ENCODE measurements around the gene FMN1.
A peak's percentile ranks its signal among the peaks of the same experiment; 100 is the strongest.

The FMN1 gene

DNA sequence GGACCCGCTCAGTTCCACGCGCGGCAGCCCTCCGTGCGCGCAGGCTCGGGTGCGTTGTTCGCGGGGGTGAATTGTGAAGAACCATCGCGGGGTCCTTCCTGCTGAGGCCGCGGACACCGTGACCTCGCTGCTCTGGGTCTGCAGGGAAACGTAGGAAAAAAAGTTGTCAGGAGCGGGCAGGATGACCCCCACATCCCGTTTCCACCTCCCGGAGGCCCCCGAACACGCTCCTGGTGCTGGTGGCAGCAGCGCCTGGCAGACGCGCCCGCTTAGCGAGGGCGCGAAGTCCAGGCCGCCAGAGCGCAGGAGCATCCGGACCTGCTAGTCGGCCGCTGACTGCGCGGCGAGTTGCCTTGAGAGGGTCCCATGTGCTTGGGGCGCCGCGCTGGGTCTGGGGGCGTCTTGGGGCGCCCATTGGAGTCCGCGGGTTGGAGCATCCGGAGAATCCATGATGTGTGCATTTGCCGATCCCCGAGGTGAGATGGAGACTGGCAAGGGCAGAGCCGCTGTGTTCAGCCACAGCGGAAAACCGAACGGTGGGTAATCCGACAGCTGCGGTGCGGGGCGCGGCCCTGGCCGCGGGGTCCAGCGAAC, 476.2 kb downstream of the FMN1 start:
- no peak overlapping the region for H3K27ac ChIP-seq (ENCODE audit: insufficient read depth in 1 of 2, low read depth in 1 of 2, low read length in 2 of 2, poor library complexity in 1 of 2, severe bottlenecking in 2 of 2)
- no peaks in the 10 kb centered on the region for H3K36me3 ChIP-seq (ENCODE audit: control insufficient read depth in 4 of 4, insufficient read depth in 4 of 4, low read length in 3 of 4)
- peaks cover 5 to 32% (median 27%) of the 10 kb centered on the region in 4 experiments for H3K4me1 ChIP-seq (ENCODE audit: control extremely low read depth in 1 of 4, control insufficient read depth in 4 of 4, insufficient read depth in 4 of 4, low read length in 3 of 4)
- peak overlapping the region in 6 of 7 experiments; percentile 30 to 68 (median 48) for H3K4me3 ChIP-seq (ENCODE audit: control insufficient read depth in 1 of 7, extremely low read depth in 1 of 7, insufficient read depth in 4 of 7, low read depth in 2 of 7, low read length in 6 of 7)
- peak in 2 of 3 donors; percentile 27 to 55 for DNase-seq
- CTCF ChIA-PET = interaction anchor here (0.5 kb wide), 1 partner anchor 1350 kb away, joined by 3 read pairs; no protein-coding TSS in a partner anchor
- POLR2A ChIA-PET = no interaction called here
- 2% methylated on average over 55 of the region's 60 CpGs for WGBS (ENCODE audit: insufficient coverage)
- peaks cover 27 to 83% (median 50%) of the 10 kb centered on the region in 5 experiments for H3K27me3 ChIP-seq (replicated peaks in 2 of 5; ENCODE audit: control insufficient read depth in 4 of 5, insufficient read depth in 5 of 5, low read length in 4 of 5)
- H3K9me3 ChIP-seq (ENCODE audit: control extremely low read depth in 1 of 5, control insufficient read depth in 4 of 5, insufficient read depth in 2 of 5, low read depth in 1 of 5, low read length in 4 of 5) = no peaks in the 10 kb centered on the region

- no peaks in the 10 kb centered on the region for H3K36me3 ChIP-seq (ENCODE audit: control insufficient read depth in 4 of 4, insufficient read depth in 4 of 4, low read length in 3 of 4)
- ChIA-PET CTCF (no interaction called here), POLR2A (no interaction called here)
- WGBS (ENCODE audit: insufficient coverage) = 2% methylated on average over 68 of the region's 99 CpGs
- no peaks in the 10 kb centered on the region for H3K9me3 ChIP-seq (ENCODE audit: control extremely low read depth in 1 of 5, control insufficient read depth in 4 of 5, insufficient read depth in 2 of 5, low read depth in 1 of 5, low read length in 4 of 5)
- DNase-seq = peak in 1 of 3 donors; percentile 28
- H3K4me3 ChIP-seq (ENCODE audit: control insufficient read depth in 1 of 7, extremely low read depth in 1 of 7, insufficient read depth in 4 of 7, low read depth in 2 of 7, low read length in 6 of 7) = peak within 1 kb of the TSS in 6 of 7 experiments; percentile 30 to 68 (median 54)
- peaks cover 27 to 88% (median 50%) of the 10 kb centered on the region in 5 experiments for H3K27me3 ChIP-seq (replicated peaks in 2 of 5; ENCODE audit: control insufficient read depth in 4 of 5, insufficient read depth in 5 of 5, low read length in 4 of 5)
- no peak within 1 kb of the TSS for H3K27ac ChIP-seq (ENCODE audit: insufficient read depth in 1 of 2, low read depth in 1 of 2, low read length in 2 of 2, poor library complexity in 1 of 2, severe bottlenecking in 2 of 2)
- peaks cover 5 to 32% (median 27%) of the 10 kb centered on the region in 4 experiments for H3K4me1 ChIP-seq (ENCODE audit: control extremely low read depth in 1 of 4, control insufficient read depth in 4 of 4, insufficient read depth in 4 of 4, low read length in 3 of 4)
Observed at GRCh38 chr15:32717426-32718226, 476.9 kb downstream of the FMN1 start, which contains the start of gene GREM1. GREM1 (plus strand) TSS chr15:32718004; CDS start chr15:32730691, 12,687 bp downstream.

DNA sequence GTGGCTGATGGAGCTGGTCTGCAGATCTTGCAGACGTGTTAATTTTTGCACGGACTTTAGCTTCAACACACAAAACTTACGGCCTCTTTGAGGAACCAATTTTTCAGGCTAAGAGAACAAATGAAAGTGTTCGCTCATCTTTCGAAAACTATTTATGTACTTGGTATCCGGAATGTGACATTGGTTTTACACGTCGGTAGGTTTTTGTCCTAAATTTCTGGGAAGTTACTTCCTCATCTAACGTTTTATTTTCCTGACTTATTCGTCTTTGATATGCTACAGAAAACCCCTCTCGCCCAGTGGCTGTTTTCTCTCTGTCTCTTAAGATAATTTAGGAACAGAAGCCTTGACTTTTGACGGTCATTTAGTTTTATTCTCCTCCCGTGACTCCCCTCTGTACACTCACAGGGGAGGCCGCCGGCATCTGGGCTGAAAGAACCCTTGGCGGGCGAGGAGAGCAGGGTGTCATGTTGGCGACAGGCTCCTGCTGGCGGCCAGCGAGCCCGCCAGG, 477.5 kb downstream of the FMN1 start:
- H3K4me3 ChIP-seq (ENCODE audit: control insufficient read depth in 1 of 7, extremely low read depth in 1 of 7, insufficient read depth in 4 of 7, low read depth in 2 of 7, low read length in 6 of 7) = peak overlapping the region in 6 of 7 experiments; percentile 23 to 68 (median 50)
- DNase-seq = peak in 1 of 3 donors; percentile 56
- H3K36me3 ChIP-seq (ENCODE audit: control insufficient read depth in 4 of 4, insufficient read depth in 4 of 4, low read length in 3 of 4) = no peaks in the 10 kb centered on the region
- 1% methylated on average over 20 of the region's 21 CpGs for WGBS (ENCODE audit: insufficient coverage)
- peaks cover 27 to 93% (median 52%) of the 10 kb centered on the region in 5 experiments for H3K27me3 ChIP-seq (replicated peaks in 2 of 5; ENCODE audit: control insufficient read depth in 4 of 5, insufficient read depth in 5 of 5, low read length in 4 of 5)
- POLR2A ChIA-PET = no interaction called here
- H3K9me3 ChIP-seq (ENCODE audit: control extremely low read depth in 1 of 5, control insufficient read depth in 4 of 5, insufficient read depth in 2 of 5, low read depth in 1 of 5, low read length in 4 of 5) = no peaks in the 10 kb centered on the region
- peaks cover 5 to 32% (median 27%) of the 10 kb centered on the region in 4 experiments for H3K4me1 ChIP-seq (ENCODE audit: control extremely low read depth in 1 of 4, control insufficient read depth in 4 of 4, insufficient read depth in 4 of 4, low read length in 3 of 4)
- CTCF ChIA-PET = no interaction called here
- no peak overlapping the region for H3K27ac ChIP-seq (ENCODE audit: insufficient read depth in 1 of 2, low read depth in 1 of 2, low read length in 2 of 2, poor library complexity in 1 of 2, severe bottlenecking in 2 of 2)

DNA sequence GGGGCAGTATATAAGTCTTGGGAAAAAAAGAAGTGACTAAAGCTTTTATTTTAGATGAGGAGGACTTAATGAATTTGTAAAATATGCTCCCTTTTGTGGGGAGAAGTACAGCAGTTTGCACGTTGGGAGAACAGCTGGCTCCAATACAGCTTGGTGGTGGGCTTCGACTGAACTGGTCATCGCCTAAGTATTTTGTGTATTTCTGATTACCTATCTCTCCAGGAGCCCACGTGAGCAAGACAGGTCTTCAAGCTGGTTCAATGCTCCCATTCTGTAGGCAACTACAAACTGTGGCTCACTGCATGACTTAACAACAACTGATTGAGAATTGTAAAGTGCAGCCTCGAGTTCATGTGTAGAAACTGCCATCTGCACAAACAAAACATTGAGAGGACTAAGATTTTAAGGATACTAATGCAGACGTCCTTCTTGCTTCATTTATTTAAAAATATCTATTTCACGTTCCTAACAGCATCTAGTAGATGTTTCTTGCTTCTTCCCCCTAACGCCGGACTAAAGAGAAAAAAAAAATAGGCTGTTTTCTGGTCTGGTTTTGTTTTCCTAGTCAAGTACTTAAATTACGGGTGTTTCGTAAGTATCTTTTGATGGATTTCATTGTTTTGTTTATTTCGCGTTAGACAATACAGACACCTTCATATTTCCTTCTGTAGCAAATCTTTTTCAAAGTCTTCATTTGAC, 478.1 kb downstream of the FMN1 start:
- no peak overlapping the region for H3K27ac ChIP-seq (ENCODE audit: insufficient read depth in 1 of 2, low read depth in 1 of 2, low read length in 2 of 2, poor library complexity in 1 of 2, severe bottlenecking in 2 of 2)
- H3K4me3 ChIP-seq (ENCODE audit: control insufficient read depth in 1 of 7, extremely low read depth in 1 of 7, insufficient read depth in 4 of 7, low read depth in 2 of 7, low read length in 6 of 7) = peak overlapping the region in 5 of 7 experiments; percentile 21 to 68 (median 54)
- no peaks in the 10 kb centered on the region for H3K9me3 ChIP-seq (ENCODE audit: control extremely low read depth in 1 of 5, control insufficient read depth in 4 of 5, insufficient read depth in 2 of 5, low read depth in 1 of 5, low read length in 4 of 5)
- no peaks in the 10 kb centered on the region for H3K36me3 ChIP-seq (ENCODE audit: control insufficient read depth in 4 of 4, insufficient read depth in 4 of 4, low read length in 3 of 4)
- peak; percentile 18 to 49 (median 48) for DNase-seq
- ChIA-PET CTCF (no interaction called here), POLR2A (no interaction called here)
- H3K27me3 ChIP-seq (replicated peaks in 2 of 5; ENCODE audit: control insufficient read depth in 4 of 5, insufficient read depth in 5 of 5, low read length in 4 of 5) = peaks cover 27 to 90% (median 49%) of the 10 kb centered on the region in 5 experiments
- peaks cover 5 to 32% (median 27%) of the 10 kb centered on the region in 4 experiments for H3K4me1 ChIP-seq (ENCODE audit: control extremely low read depth in 1 of 4, control insufficient read depth in 4 of 4, insufficient read depth in 4 of 4, low read length in 3 of 4)
- 27% methylated on average over 6 of the region's 13 CpGs for WGBS (ENCODE audit: insufficient coverage)
